Neuronal stem cell (in vitro differentiated cells): ENCODE measurements around the gene CBX3.
A peak's percentile ranks its signal among the peaks of the same experiment; 100 is the strongest.

ENCODE experiments used
- DNase-seq: peaks from one replicate; pipeline ENCODE4 v3.0.0-alpha.2; 2013; ENCODE audit warnings: low spot score
- H2AFZ ChIP-seq: one replicate; pipeline ENCODE4 v1.6.1; 2013; ENCODE audit warnings: mild to moderate bottlenecking, low read length, inconsistent platforms
- H2AK5ac ChIP-seq: 2 replicates; pipeline ENCODE4 v1.6.1; 2013; ENCODE audit warnings: low read depth, mild to moderate bottlenecking, inconsistent platforms, low read length, moderate library complexity, mixed read lengths
- H2BK120ac ChIP-seq: 2 replicates; pipeline ENCODE4 v1.6.1; 2013; ENCODE audit warnings: low read depth, mild to moderate bottlenecking, inconsistent platforms, low read length, moderate library complexity, mixed read lengths
- H2BK12ac ChIP-seq: one replicate; pipeline ENCODE4 v1.6.1; 2013; ENCODE audit warnings: low read length, inconsistent platforms
- H2BK15ac ChIP-seq: 2 replicates; pipeline ENCODE4 v1.6.1; 2013; ENCODE audit warnings: mild to moderate bottlenecking, low read length, inconsistent platforms, mixed read lengths
- H2BK5ac ChIP-seq: one replicate; pipeline ENCODE4 v1.6.1; 2013; ENCODE audit warnings: inconsistent platforms, mild to moderate bottlenecking, low read length, moderate library complexity
- H3K14ac ChIP-seq: one replicate; pipeline ENCODE4 v1.6.1; 2013; ENCODE audit warnings: low read length, inconsistent platforms
- H3K18ac ChIP-seq: 2 replicates; pipeline ENCODE4 v1.6.1; 2013; ENCODE audit warnings: low read length, inconsistent platforms
- H3K23ac ChIP-seq: 2 replicates; pipeline ENCODE4 v1.6.1; 2013; ENCODE audit warnings: low read depth, mild to moderate bottlenecking, mixed read lengths, low read length, inconsistent platforms; ENCODE audit not compliant: poor library complexity
- H3K27ac ChIP-seq: replicated peaks from 3 replicates; pipeline ENCODE4 v1.5.1; 2013; ENCODE audit warnings: low read length, inconsistent platforms
- H3K27me3 ChIP-seq, 3 experiments: 2 replicates each; pipeline ENCODE4 v1.6.1; 2013; ENCODE audit warnings: low read length in 3 of 3, mild to moderate bottlenecking in 2 of 3, inconsistent platforms in 1 of 3, low read depth in 1 of 3, mixed read lengths in 1 of 3, moderate library complexity in 1 of 3; ENCODE audit not compliant: control insufficient read depth in 3 of 3, insufficient read depth in 3 of 3
- H3K36me3 ChIP-seq, 2 donors: replicated peaks in 1 of 2; 2 replicates each; pipeline ENCODE4 v1.6.1; 2013; ENCODE audit warnings: low read length in 2 of 2; ENCODE audit not compliant: control insufficient read depth in 2 of 2, insufficient read depth in 2 of 2
- H3K4ac ChIP-seq: 2 replicates; pipeline ENCODE4 v1.6.1; 2013; ENCODE audit warnings: inconsistent platforms, mild to moderate bottlenecking, low read length, moderate library complexity
- H3K4me1 ChIP-seq, 2 donors: 1 replicate in 1 of 2; 2 replicates in 1 of 2; pipeline ENCODE4 v1.6.1; 2013; ENCODE audit warnings: low read length in 2 of 2, low read depth in 1 of 2; ENCODE audit not compliant: control insufficient read depth in 2 of 2, insufficient read depth in 1 of 2
- H3K4me2 ChIP-seq: one replicate; pipeline ENCODE4 v1.6.1; 2013; ENCODE audit warnings: mild to moderate bottlenecking, low read length, inconsistent platforms; ENCODE audit not compliant: insufficient read depth, poor library complexity, severe bottlenecking
- H3K4me3 ChIP-seq, 2 donors: 2 replicates each; pipeline ENCODE4 v1.5.1; 2013; ENCODE audit warnings: low read length in 2 of 2, mild to moderate bottlenecking in 2 of 2, inconsistent platforms in 1 of 2, moderate library complexity in 1 of 2
- H3K79me1 ChIP-seq: one replicate; pipeline ENCODE4 v1.6.1; 2013; ENCODE audit warnings: low read depth, mild to moderate bottlenecking, inconsistent platforms, low read length, moderate library complexity
- H3K9ac ChIP-seq: one replicate; pipeline ENCODE4 v1.6.1; 2013; ENCODE audit warnings: mild to moderate bottlenecking, low read depth, low read length, inconsistent platforms; ENCODE audit not compliant: poor library complexity
- H3K9me3 ChIP-seq, 2 donors: replicated peaks in 1 of 2; 2 replicates each; pipeline versions ENCODE3 to v1.6.1; 2013; ENCODE audit warnings: low read length in 2 of 2, mild to moderate bottlenecking in 2 of 2, inconsistent platforms in 1 of 2, low read depth in 1 of 2, mixed read lengths in 1 of 2, moderate library complexity in 1 of 2; ENCODE audit not compliant: control insufficient read depth in 2 of 2, insufficient read depth in 1 of 2
- H4K8ac ChIP-seq: one replicate; pipeline ENCODE4 v1.6.1; 2013; ENCODE audit warnings: low read depth, mild to moderate bottlenecking, inconsistent platforms, low read length, moderate library complexity
- H4K91ac ChIP-seq: one replicate; pipeline ENCODE4 v1.6.1; 2013; ENCODE audit warnings: low read length, low read depth, mild to moderate bottlenecking, inconsistent platforms; ENCODE audit not compliant: poor library complexity
- WGBS, 2 donors: extraction: QIAGEN DNeasy Blood & Tissue Kit; methylation state at CpG; one replicate each; pipeline ENCODE4 v1.1.7; 2013; ENCODE audit warnings: missing lambda C conversion rate in 2 of 2, mixed read lengths in 1 of 2; ENCODE audit not compliant: insufficient read length in 2 of 2, insufficient replicate concordance in 1 of 2; ENCODE audit errors: extremely low coverage in 2 of 2; 5-methylcytosine and 5-hydroxymethylcytosine counted together

Gene CBX3

DNA sequence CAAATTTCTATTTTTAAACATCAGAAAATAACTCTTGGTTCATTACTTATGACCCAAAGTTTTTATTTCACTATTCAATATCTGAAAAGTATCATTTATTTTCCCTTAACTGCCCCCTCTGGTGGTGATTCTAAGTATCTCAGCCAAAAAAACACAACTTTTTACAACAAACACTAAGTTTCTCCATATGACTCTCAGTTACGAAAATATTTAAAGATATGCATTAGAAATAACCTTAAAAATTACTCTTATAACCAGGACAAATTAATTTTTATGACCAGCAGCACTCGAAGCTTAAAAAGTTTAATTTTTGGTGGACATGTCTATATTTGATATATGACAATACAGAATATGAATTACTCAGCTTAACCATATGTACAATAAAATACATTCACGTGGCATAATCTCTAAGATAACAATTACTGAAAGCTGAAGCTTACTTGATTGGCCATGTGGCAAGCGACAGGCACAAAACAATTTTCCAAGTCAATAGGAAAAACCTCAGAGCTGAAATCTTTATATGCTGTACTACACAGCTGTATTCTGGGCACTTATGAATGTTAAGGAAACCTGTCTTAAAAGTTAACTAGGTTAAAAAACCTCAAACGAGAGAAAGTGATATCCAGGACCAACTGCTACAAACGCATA lies 3.3 kb upstream of the CBX3 start:
- no peak overlapping the region for H3K23ac ChIP-seq
- H2BK5ac ChIP-seq: no peak overlapping the region
- no peak overlapping the region for H2AK5ac ChIP-seq
- H2AFZ ChIP-seq: no peak overlapping the region
- H3K14ac ChIP-seq: no peak overlapping the region
- H3K9me3 ChIP-seq: no peaks in the 10 kb centered on the region
- peak overlapping the region; percentile 56 for H3K4me2 ChIP-seq
- no CpG with 5 or more reads among the region's 6 CpGs for WGBS, 2 donors
- H3K9ac ChIP-seq: no peak overlapping the region
- H3K27me3 ChIP-seq: no peaks in the 10 kb centered on the region
- no peak overlapping the region for H4K91ac ChIP-seq
- no peak for DNase-seq
- H3K27ac ChIP-seq: no peak overlapping the region
- peak overlapping the region; percentile 79 to 85 for H3K4me3 ChIP-seq
- H2BK15ac ChIP-seq: no peak overlapping the region
- peaks cover 8% of the 10 kb centered on the region for H3K79me1 ChIP-seq
- no peak overlapping the region for H3K4ac ChIP-seq
- H3K4me1 ChIP-seq: peaks cover 3 to 17% of the 10 kb centered on the region in 2 donors
- no peak overlapping the region for H4K8ac ChIP-seq
- no peak overlapping the region for H2BK120ac ChIP-seq
- H3K18ac ChIP-seq: no peak overlapping the region
- H3K36me3 ChIP-seq: peaks cover 21 to 69% of the 10 kb centered on the region in 2 donors
- no peak overlapping the region for H2BK12ac ChIP-seq

DNA sequence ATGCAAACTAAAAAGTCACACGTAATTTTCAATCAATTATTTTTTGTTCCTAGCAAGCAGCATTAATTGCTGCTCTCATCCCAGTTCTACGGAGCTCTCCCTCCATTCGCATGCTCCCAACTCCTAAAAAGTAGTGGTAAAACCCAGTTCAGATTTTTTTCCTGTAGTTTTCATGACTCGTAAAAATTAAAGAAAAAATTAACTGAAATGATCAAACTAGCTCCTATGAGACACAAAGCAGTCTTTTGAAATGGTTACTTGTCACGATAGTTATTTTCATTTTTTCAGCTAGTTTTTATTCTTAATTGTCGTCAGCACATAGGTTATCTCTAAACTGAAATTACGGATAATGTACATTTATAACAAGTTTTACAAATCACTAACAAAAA lies 2.8 kb upstream of the CBX3 start:
- H3K27ac ChIP-seq: no peak overlapping the region
- H3K36me3 ChIP-seq: peaks cover 16 to 69% of the 10 kb centered on the region in 2 donors
- no CpG with 5 or more reads among the region's 7 CpGs for WGBS, 2 donors

DNA sequence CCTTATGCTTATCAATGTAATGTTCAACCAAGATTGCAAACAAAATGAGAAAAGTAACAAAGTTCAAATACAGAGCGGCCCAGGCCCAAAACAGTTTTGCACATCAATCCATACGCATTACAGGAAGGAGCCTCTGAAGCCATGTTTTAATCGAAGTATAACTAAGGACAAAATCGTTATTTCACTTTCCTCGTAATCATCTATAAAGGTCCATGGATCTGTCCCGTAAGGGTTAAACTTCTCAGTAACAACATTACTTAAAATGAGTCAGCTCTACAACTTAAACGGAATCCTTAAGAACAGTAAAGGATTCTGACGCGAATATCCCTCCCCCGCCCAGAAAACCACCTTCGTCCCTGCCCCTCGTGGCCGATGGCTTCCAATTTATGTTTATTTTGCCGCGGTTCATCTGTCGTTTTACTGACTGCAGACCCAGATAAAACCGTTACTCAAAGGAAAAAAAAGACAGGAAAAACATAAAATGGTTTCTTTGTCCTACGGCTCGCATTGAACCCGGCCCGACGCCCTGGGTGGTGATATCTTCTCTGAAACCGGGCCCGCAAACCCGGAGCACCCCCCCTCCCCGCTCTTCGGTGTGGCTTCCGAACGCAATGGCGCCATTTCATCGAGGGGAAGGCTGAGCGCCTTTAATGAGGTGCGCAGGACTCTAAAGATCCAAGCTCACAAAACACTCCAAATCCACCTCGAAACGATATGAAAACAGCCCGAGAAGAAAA lies 2.1 kb upstream of the CBX3 start:
- Histone ChIP-seq H3K36me3 (peaks cover 10 to 69% of the 10 kb centered on the region in 2 donors), H3K4me2 (peak overlapping the region; percentile 33), H3K4ac (no peak overlapping the region), H3K14ac (peak overlapping the region; percentile 38), H2BK120ac (no peak overlapping the region), H4K8ac (no peak overlapping the region), H4K91ac (no peak overlapping the region), H2AK5ac (no peak overlapping the region), H3K9me3 (no peaks in the 10 kb centered on the region), H3K18ac (peak overlapping the region; percentile 44), H2AFZ (peak overlapping the region; percentile 5), H3K27me3 (no peaks in the 10 kb centered on the region), H3K4me3 (peak overlapping the region; percentile 85 to 87), H3K4me1 (peaks cover 2 to 17% of the 10 kb centered on the region in 2 donors), H2BK15ac (no peak overlapping the region), H2BK5ac (peak overlapping the region; percentile 99), H2BK12ac (no peak overlapping the region), H3K23ac (no peak overlapping the region), H3K79me1 (peaks cover 6% of the 10 kb centered on the region), H3K9ac (peak overlapping the region; percentile 60), H3K27ac (peak overlapping the region; percentile 97)
- DNase-seq: no peak
- no CpG with 5 or more reads among the region's 36 CpGs for WGBS, 2 donors

More for the DNA sequence above, 2.8 kb upstream of the CBX3 start:
- Histone ChIP-seq H3K4me1 (peaks cover 3 to 17% of the 10 kb centered on the region in 2 donors), H2BK120ac (no peak overlapping the region), H3K4ac (no peak overlapping the region), H2BK15ac (no peak overlapping the region), H3K9ac (no peak overlapping the region), H2AK5ac (no peak overlapping the region), H2BK12ac (no peak overlapping the region), H3K23ac (no peak overlapping the region), H3K18ac (no peak overlapping the region), H3K14ac (no peak overlapping the region), H2BK5ac (no peak overlapping the region), H2AFZ (no peak overlapping the region), H3K4me2 (peak overlapping the region; percentile 56), H4K91ac (no peak overlapping the region), H3K27me3 (no peaks in the 10 kb centered on the region), H3K4me3 (peak overlapping the region; percentile 79 to 85), H3K79me1 (peaks cover 8% of the 10 kb centered on the region), H4K8ac (no peak overlapping the region), H3K9me3 (no peaks in the 10 kb centered on the region)
- no peak for DNase-seq

DNA sequence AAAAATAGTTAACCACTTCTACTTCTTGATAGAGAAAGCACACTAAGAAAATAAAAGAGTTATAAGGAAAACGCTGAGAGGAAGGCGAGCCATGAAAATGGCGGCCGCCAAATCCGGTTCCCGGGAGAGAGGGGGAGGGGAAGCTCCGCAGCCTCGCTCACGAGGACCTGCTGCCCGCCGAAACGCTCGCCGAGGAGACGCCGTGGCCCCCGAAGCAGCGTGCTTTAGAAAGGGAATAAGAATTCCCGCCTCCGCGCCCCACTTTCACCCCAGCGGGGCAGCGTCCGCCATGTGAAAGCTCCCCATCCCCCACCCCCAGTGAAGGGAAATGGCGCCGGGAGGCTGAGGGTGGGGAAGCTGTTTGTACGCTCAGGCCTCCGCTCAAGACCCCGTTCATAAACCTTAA lies 1.5 kb upstream of the CBX3 start:
- peak overlapping the region; percentile 100 for H3K18ac ChIP-seq
- H3K23ac ChIP-seq: peak overlapping the region; percentile 97
- H4K8ac ChIP-seq: no peak overlapping the region
- H2BK120ac ChIP-seq: peak overlapping the region; percentile 94
- peaks cover 1 to 16% of the 10 kb centered on the region in 2 donors for H3K4me1 ChIP-seq
- no peaks in the 10 kb centered on the region for H3K27me3 ChIP-seq
- peak overlapping the region; percentile 98 for H2AK5ac ChIP-seq
- peaks cover 5% of the 10 kb centered on the region for H3K79me1 ChIP-seq
- DNase-seq: peak; percentile 69
- peak overlapping the region; percentile 71 for H3K4ac ChIP-seq
- H3K9me3 ChIP-seq: no peaks in the 10 kb centered on the region
- peak overlapping the region; percentile 99 for H2BK5ac ChIP-seq
- H3K4me3 ChIP-seq: peak overlapping the region; percentile 85 to 87
- H2BK15ac ChIP-seq: peak overlapping the region; percentile 10
- H3K36me3 ChIP-seq: peaks cover 10 to 69% of the 10 kb centered on the region in 2 donors
- H2BK12ac ChIP-seq: no peak overlapping the region
- H3K27ac ChIP-seq: peak overlapping the region; percentile 97
- peak overlapping the region; percentile 23 for H3K4me2 ChIP-seq
- peak overlapping the region; percentile 97 for H3K9ac ChIP-seq
- H2AFZ ChIP-seq: peak overlapping the region; percentile 5
- H3K14ac ChIP-seq: peak overlapping the region; percentile 98
- WGBS, 2 donors: no CpG with 5 or more reads among the region's 29 CpGs
- peak overlapping the region; percentile 99 for H4K91ac ChIP-seq
